ENCODE data around the gene KCTD10.

KCTD10 gene

DNA sequence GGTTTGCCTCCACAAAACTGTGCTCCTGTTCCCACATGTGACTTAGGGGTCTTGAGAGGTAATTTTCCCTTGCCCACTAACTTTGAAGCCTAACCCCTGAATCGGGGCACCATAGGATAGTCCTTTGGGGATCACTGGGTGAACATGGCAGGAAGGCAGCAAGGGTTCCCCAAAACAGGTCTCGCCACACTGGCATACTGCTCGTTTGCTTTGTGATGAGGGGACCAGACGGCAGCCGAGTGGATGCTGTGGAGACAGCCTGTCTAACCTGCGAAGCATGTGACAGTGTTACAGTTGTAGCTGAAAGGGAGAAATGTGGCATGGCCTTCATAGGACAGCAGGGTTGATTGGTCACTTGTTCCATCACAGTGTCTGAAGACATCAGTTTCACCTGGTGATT is 42.7 kb upstream of the KCTD10 start:
- DNase-seq (ENCODE audit: low read depth in 2 of 2), result no peak
- H3K4me3 ChIP-seq (replicated peaks in 1 of 2; ENCODE audit: low read depth in 2 of 2, low read length in 2 of 2), result no peak overlapping the region
- TF ChIP-seq CTCF (IDR thresholded peaks at IDR 0.05; ENCODE audit: low read depth, low read length), result no peak

DNA sequence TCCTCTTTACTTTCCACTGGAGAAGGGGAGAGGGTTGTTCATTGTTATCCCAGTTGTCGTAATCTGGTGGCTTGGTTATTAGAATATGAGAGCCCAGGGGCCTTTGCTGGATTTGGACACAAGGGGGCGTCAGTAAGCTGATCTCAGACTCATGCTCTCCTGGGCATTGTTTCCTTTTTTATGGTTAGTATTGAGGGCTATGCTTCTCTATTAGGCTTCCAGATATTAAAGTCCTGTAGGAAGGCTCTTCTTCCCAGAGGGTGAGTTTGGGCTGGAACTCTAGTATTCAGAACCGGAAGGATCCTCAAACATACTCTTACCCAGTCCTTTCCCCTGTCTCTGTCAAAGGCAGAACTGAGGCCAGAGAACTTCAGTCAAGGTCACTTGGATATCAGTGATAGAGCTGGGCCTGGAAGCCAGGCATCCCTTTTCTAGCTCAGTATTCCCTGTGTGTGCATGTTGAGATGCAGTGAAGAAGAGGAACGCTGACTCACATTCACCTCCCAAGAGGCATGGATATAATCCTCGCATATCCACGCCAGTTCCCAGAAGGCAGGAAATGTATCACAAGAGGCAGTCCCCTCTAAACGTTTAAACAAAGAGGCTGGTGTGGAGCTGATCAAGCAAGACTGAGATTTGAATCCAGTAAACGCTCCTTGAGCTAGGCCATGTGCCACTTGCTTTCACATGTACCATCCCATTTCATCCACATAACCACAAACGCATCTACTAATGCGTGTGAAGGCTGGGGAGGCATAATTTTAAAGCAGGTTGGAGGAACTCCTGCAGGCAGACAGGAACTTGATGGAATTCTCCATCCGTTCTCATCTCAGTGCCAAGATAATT is 41.9 kb upstream of the KCTD10 start:
- H3K4me3 ChIP-seq (replicated peaks in 1 of 2; ENCODE audit: low read depth in 2 of 2, low read length in 2 of 2), result no peak overlapping the region
- TF ChIP-seq CTCF (IDR thresholded peaks at IDR 0.05; ENCODE audit: low read depth, low read length), result peak; percentile 91
- peak; percentile 91 to 92 for DNase-seq (ENCODE audit: low read depth in 2 of 2)

- no peak for DNase-seq (ENCODE audit: low read depth in 2 of 2)
- no peak for TF ChIP-seq CTCF (IDR thresholded peaks at IDR 0.05; ENCODE audit: low read depth, low read length)
- no peak overlapping the region for H3K4me3 ChIP-seq (replicated peaks in 1 of 2; ENCODE audit: low read depth in 2 of 2, low read length in 2 of 2)
Measured at GRCh38 chr12:109517619-109518018, 40.5 kb upstream of the KCTD10 start.

GRCh38 chr12:109513977-109514376 is 36.9 kb upstream of the KCTD10 start:
- no peak for TF ChIP-seq CTCF (IDR thresholded peaks at IDR 0.05; ENCODE audit: low read depth, low read length)
- DNase-seq (ENCODE audit: low read depth in 2 of 2), result no peak
- H3K4me3 ChIP-seq (replicated peaks in 1 of 2; ENCODE audit: low read depth in 2 of 2, low read length in 2 of 2), result no peak overlapping the region

GRCh38 chr12:109513051-109513450 is 36.0 kb upstream of the KCTD10 start:
- no peak overlapping the region for H3K4me3 ChIP-seq (replicated peaks in 1 of 2; ENCODE audit: low read depth in 2 of 2, low read length in 2 of 2)
- no peak for DNase-seq (ENCODE audit: low read depth in 2 of 2)
- TF ChIP-seq CTCF (IDR thresholded peaks at IDR 0.05; ENCODE audit: low read depth, low read length), result no peak

DNA sequence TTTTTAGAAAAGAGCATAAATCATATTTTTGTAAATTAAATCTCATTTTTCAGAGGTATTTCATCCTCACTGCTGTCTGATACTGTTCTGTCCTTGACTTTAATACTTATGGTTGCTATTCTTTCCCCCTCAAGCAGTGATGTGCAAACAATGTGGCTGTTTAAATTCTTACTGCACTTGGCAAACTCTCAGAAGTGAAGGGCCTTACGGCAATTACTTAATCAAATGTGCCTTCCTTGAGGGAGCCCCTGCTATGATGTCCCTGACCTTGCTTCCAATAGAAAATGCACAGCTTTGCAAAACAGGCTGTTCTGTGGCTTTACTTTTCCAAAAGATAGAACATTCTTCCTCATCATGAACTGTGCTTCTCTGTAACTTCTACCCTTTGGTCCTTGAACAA is 35.5 kb upstream of the KCTD10 start:
- DNase-seq (ENCODE audit: low read depth in 2 of 2), result no peak
- no peak overlapping the region for H3K4me3 ChIP-seq (replicated peaks in 1 of 2; ENCODE audit: low read depth in 2 of 2, low read length in 2 of 2)
- no peak for TF ChIP-seq CTCF (IDR thresholded peaks at IDR 0.05; ENCODE audit: low read depth, low read length)

DNA sequence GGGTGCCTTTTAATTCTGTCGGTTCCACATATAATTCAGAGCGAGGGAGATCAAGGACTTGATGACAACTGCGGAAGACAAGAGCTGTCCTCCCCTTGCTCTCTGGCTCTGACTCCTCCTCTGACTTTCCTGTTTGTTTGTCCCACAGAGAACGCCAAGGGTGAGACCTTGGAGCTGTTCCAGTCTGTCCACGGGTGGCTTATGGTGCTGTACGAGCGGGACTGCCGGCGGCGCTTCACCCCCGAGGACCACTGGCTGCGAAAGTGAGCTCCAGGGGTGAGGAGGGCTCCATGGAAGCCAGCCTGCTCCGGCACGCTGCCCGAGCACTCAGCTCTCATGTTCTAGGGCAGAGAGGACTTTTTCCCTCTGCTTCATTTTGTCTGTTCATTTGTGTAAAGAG is 33.1 kb upstream of the KCTD10 start:
- no peak for DNase-seq (ENCODE audit: low read depth in 2 of 2)

More for the DNA sequence above, 33.1 kb upstream of the KCTD10 start:
- no peak overlapping the region for H3K4me3 ChIP-seq (replicated peaks in 1 of 2; ENCODE audit: low read depth in 2 of 2, low read length in 2 of 2)
- no peak for TF ChIP-seq CTCF (IDR thresholded peaks at IDR 0.05; ENCODE audit: low read depth, low read length)
